ENCODE results near the gene VPS35L. TPM values are rescaled to one million over a fixed set of nuclear protein-coding genes. Genes with fewer than 3 reads are reported as not detected.

Gene VPS35L
- total RNA-seq, 1 donor from 2014 or later = 62.0 TPM

GRCh38 chr16:19618876-19619275 lies 63.4 kb downstream of the VPS35L start:
- Mint-ChIP-seq H3K4me3 (no peak overlapping the region), H3K27ac (no peak overlapping the region), H3K9me3 (no peaks in the 10 kb centered on the region), H3K4me1 (ENCODE audit: unreplicated experiment) (no peaks in the 10 kb centered on the region), H3K27me3 (no peaks in the 10 kb centered on the region), H3K36me3 (peaks cover 14% of the 10 kb centered on the region)
- TF ChIP-seq, protein P1, sequence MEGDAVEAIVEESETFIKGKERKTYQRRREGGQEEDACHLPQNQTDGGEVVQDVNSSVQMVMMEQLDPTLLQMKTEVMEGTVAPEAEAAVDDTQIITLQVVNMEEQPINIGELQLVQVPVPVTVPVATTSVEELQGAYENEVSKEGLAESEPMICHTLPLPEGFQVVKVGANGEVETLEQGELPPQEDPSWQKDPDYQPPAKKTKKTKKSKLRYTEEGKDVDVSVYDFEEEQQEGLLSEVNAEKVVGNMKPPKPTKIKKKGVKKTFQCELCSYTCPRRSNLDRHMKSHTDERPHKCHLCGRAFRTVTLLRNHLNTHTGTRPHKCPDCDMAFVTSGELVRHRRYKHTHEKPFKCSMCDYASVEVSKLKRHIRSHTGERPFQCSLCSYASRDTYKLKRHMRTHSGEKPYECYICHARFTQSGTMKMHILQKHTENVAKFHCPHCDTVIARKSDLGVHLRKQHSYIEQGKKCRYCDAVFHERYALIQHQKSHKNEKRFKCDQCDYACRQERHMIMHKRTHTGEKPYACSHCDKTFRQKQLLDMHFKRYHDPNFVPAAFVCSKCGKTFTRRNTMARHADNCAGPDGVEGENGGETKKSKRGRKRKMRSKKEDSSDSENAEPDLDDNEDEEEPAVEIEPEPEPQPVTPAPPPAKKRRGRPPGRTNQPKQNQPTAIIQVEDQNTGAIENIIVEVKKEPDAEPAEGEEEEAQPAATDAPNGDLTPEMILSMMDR (conservative IDR thresholded peaks at IDR 0.05) = no peak
- DNase-seq (ENCODE audit: extremely low spot score, unreplicated experiment) = no peak

GRCh38 chr16:19621445-19621844 lies 65.9 kb downstream of the VPS35L start:
- Mint-ChIP-seq H3K27me3 (no peaks in the 10 kb centered on the region), H3K9me3 (no peaks in the 10 kb centered on the region), H3K4me1 (ENCODE audit: unreplicated experiment) (no peaks in the 10 kb centered on the region), H3K36me3 (peaks cover 14% of the 10 kb centered on the region), H3K4me3 (no peak overlapping the region), H3K27ac (no peak overlapping the region)
- TF ChIP-seq, protein P1 (conservative IDR thresholded peaks at IDR 0.05) = no peak
- DNase-seq (ENCODE audit: extremely low spot score, unreplicated experiment) = no peak

DNA sequence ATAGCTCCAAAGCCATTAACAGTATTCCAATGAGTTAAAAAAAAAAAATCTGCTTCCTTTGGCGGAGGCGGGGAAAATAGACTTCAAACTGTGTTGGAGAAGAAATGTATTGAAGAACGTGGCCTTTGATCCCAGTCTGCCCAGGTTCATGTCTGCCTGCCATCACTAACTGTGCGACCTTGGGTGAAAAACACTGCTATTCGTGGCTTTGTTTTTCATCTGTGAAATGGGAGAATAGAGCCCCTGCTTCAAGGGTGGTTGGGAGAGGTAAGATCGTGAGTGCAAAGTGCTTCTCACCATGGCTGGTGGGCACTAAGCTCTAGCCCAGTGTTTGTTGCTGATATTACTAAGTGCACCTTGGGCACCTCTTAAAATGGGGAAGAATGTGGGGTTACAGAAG lies 69.5 kb downstream of the VPS35L start:
- Mint-ChIP-seq H3K4me1 (ENCODE audit: unreplicated experiment) (no peaks in the 10 kb centered on the region), H3K27me3 (no peaks in the 10 kb centered on the region), H3K4me3 (no peak overlapping the region), H3K27ac (no peak overlapping the region), H3K36me3 (peaks cover 19% of the 10 kb centered on the region), H3K9me3 (no peaks in the 10 kb centered on the region)
- DNase-seq (ENCODE audit: extremely low spot score, unreplicated experiment) = no peak
- TF ChIP-seq, protein P1 (conservative IDR thresholded peaks at IDR 0.05) = no peak

DNA sequence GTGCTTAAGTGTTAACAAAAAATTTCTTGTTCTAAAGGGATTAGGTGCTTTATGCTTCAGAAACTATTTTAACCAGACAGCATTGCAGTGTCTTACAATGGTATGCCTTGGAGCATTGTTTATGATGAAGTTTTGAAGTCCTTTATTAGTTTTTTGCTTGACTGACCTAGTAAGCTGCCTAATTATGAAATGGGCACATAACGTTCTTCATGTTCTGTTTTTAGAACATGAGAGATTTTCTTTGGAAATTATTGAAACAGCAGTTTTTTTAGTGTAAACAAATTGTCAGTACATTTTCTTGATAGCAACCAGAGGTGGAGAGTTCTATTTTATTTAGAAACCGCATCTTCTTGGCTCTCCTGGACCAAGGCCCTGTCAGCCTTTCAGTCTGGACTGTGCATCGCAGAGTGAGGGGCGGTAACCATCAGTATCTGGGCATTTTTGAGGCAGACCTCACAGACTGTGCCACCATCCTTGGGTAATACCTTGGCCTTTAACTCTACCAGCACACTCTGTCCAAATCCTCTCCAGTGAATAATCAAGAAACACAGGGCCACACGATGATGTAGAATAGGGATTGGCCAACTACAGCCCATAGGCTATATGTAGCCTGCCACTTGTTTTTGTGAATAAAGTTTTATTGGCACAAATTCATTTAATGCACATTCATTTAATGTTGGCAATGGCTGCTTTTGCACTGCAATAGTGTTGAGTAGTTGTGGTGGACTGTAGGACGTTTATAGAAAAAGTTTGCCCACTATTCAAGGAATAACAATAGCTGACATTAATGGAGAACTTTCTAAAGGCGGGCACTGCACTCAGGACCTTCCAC lies 81.1 kb downstream of the VPS35L start:
- H3K9me3 Mint-ChIP-seq = no peaks in the 10 kb centered on the region
- TF ChIP-seq, protein P1 (conservative IDR thresholded peaks at IDR 0.05) = no peak
- H3K4me1 Mint-ChIP-seq (ENCODE audit: unreplicated experiment) = no peaks in the 10 kb centered on the region
- H3K27me3 Mint-ChIP-seq = no peaks in the 10 kb centered on the region
- no peak overlapping the region for H3K4me3 Mint-ChIP-seq
- no peak overlapping the region for H3K27ac Mint-ChIP-seq
- H3K36me3 Mint-ChIP-seq = peaks cover 21% of the 10 kb centered on the region
- no peak for DNase-seq (ENCODE audit: extremely low spot score, unreplicated experiment)

DNA sequence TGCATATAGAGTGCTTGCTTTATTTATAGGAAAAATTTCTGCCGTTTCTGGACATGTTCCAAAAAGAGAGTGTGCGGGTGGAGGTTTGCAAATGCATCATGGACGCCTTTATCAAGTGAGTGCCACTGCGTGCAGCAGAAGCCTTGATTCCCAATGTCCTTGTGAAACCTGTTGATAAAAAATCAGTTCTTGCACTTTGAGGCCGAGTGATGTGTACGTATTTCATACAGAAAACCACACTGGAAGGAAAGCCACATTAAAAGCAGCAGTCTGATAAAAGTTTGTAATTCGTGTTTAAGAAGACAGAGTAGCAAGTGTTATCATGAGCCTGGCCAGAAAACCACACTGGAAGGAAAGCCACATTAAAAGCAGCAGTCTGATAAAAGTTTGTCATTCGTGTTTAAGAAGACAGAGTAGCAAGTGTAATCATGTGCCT lies 84.5 kb downstream of the VPS35L start:
- Mint-ChIP-seq H3K4me3 (no peak overlapping the region), H3K36me3 (peaks cover 22% of the 10 kb centered on the region), H3K27me3 (no peaks in the 10 kb centered on the region), H3K27ac (no peak overlapping the region), H3K4me1 (ENCODE audit: unreplicated experiment) (no peaks in the 10 kb centered on the region), H3K9me3 (no peaks in the 10 kb centered on the region)
- TF ChIP-seq, protein P1 (conservative IDR thresholded peaks at IDR 0.05) = no peak
- no peak for DNase-seq (ENCODE audit: extremely low spot score, unreplicated experiment)
